GM18861 (cell line): ENCODE results near the gene STK36.

Source experiments
- ATAC-seq: cut with Tn5 transposase; IDR thresholded peaks from one replicate; pipeline ENCODE4 v1.9.1; 2021; ENCODE audit not compliant: unreplicated experiment

Gene STK36

GRCh38 chr2:218713922-218714321 is 42.0 kb downstream of the STK36 start:
- ATAC-seq, result no peak

GRCh38 chr2:218716070-218716469 is 44.2 kb downstream of the STK36 start:
- ATAC-seq, result no peak

GRCh38 chr2:218717262-218717661 is 45.4 kb downstream of the STK36 start:
- ATAC-seq, result no peak

GRCh38 chr2:218718058-218718457 is 46.2 kb downstream of the STK36 start:
- no peak for ATAC-seq

GRCh38 chr2:218719457-218719856 is 47.6 kb downstream of the STK36 start:
- ATAC-seq, result no peak

- no peak for ATAC-seq
Observed at GRCh38 chr2:218720048-218721041, 48.5 kb downstream of the STK36 start.

- ATAC-seq, result no peak
Observed at GRCh38 chr2:218721488-218721887, 49.6 kb downstream of the STK36 start.

- no peak for ATAC-seq
Observed at GRCh38 chr2:218721934-218722333, 50.0 kb downstream of the STK36 start.

GRCh38 chr2:218722419-218722818 is 50.5 kb downstream of the STK36 start:
- no peak for ATAC-seq

- no peak for ATAC-seq
Observed at GRCh38 chr2:218722876-218723785, 51.2 kb downstream of the STK36 start.

GRCh38 chr2:218726004-218726574 is 54.2 kb downstream of the STK36 start:
- no peak for ATAC-seq

- ATAC-seq, result no peak
Observed at GRCh38 chr2:218727502-218728165, 55.7 kb downstream of the STK36 start.

- ATAC-seq, result no peak
Observed at GRCh38 chr2:218729640-218730039, 57.8 kb downstream of the STK36 start.

- ATAC-seq, result no peak
Observed at GRCh38 chr2:218732052-218732760, 60.3 kb downstream of the STK36 start.

GRCh38 chr2:218732761-218733158 is 60.9 kb downstream of the STK36 start:
- no peak for ATAC-seq

- ATAC-seq, result no peak
Observed at GRCh38 chr2:218733171-218734021, 61.5 kb downstream of the STK36 start.

GRCh38 chr2:218734190-218734975 is 62.5 kb downstream of the STK36 start:
- ATAC-seq, result no peak

GRCh38 chr2:218736531-218736930 is 64.6 kb downstream of the STK36 start:
- no peak for ATAC-seq
